ENCODE measurements around the gene GP1BA.

The GP1BA gene

DNA sequence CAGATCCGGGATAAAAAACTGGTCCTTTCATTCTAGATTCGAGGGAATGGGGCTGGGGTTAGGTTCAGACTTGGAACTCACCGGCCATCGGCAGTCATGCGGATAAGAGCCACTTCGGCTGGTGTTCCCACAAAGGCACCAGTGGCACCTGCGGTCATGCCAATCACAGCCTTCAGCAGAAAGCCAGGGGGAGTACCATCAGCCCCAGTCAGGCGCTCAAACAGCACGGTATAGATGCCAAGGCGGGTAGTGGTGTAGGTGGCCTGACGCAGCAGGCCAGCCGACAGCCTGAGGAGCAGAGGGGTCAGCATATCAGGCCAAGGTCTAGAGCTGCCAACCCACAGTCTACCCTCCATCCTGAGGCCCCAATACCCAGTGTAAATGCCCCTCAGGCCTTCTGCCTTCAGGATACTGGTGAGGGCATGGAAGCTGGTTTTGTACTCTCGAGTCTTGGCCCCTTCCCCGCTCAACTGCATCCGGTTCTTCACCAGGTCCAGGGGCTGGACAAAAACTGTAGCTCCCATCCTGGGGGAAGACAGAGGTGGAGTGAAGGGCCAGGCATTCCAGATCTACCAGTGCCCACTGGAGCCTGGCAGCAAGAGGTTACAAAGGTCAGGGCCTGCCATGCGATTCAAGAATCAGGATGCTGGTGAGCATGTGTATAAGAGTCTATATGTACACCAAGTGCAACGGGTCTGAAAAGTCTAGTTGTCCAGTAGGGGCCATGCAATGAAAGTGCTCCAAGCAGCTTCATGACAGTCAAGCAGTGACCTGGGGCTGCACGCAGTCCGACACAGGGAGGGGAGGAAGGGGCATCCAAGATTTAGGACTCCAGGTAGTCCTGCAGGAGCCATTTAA is 6.8 kb downstream of the GP1BA start:
- no peak for DNase-seq

DNA sequence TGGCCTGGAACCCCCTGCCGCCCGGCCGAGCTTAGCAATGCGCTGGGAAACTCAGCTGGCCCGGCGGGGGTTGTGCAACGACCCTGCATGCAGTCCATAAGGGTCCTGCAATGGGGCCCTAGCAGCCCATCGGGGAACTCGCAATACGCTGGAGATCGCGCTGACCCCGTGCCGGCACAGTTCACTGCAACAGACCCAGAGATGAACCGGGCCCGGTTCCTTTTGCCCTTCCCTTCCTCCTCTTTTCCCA is 7.4 kb downstream of the GP1BA start:
- DNase-seq, result no peak

DNA sequence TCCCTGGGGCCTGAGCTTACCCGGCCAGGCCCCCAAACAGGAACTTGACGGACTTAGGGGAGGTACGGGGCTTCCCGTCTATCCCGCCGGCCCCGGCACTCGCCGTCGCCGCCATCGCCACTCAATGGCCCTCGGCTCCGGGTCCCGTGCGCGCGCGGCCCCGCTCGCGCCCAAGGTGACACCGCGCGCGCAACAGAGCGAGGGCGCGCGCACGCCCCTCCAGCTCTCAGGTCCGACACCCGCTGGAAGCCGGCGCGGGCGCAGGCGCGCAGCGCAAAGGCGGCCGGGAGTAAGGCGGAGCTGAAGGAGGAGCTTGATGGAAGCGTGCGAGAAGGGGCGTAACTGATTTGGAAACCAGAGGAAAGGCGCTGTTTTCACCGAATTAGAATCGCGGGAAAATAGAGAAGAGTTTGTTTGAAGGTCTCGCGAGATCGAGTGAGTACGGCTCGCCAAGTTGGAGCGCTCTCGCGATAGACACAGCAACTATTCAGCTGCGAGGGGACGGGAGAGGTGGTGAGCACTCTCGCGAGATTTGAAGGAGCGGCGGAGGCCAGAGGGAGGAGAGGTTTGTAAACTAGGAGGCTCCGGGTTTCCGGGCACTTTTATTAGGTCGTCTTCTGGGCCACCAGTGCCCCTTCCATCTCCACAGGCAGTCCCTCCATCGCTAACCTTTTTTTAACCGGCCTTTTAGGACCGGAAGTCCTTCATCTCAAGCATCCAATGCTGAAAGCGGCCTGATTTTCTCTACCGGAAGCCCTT is 7.9 kb downstream of the GP1BA start, which contains the start of the genes RNF167 and SLC25A11:
TSS of gene RNF167 (plus strand) at position 473 of the 759 bp plus-strand sequence. CDS start 642 bp downstream, outside the sequence.
TSS of gene SLC25A11 (minus strand) at position 251 of the 759 bp plus-strand sequence. CDS start at position 115, 136 bp downstream.
- DNase-seq, result peak; percentile 97

GRCh38 chr17:4940555-4941318 is 8.7 kb downstream of the GP1BA start:
- no peak for DNase-seq

GRCh38 chr17:4941319-4941610 is 9.2 kb downstream of the GP1BA start:
- no peak for DNase-seq

- no peak for DNase-seq
Measured at GRCh38 chr17:4942760-4943508, 10.9 kb downstream of the GP1BA start.

GRCh38 chr17:4944163-4944553 is 12.1 kb downstream of the GP1BA start:
- no peak for DNase-seq

DNA sequence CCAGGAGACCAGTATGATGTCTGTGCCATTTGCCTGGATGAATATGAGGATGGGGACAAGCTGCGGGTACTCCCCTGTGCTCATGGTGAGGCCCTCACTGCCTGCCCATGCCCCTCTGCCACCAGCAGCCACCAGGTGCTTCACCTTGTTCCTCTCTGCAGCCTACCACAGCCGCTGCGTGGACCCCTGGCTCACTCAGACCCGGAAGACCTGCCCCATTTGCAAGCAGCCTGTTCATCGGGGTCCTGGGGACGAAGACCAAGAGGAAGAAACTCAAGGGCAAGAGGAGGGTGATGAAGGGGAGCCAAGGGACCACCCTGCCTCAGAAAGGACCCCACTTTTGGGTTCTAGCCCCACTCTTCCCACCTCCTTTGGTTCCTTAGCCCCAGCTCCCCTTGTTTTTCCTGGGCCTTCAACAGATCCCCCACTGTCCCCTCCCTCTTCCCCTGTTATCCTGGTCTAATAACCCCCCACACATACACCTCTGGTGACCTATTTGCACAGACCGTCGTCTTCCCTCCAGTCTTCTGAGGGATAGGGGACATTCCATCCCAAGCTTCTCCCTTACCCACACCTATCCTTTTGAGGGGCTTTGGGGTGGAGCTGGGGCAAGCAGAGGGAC is 12.6 kb downstream of the GP1BA start:
- no peak for DNase-seq

DNA sequence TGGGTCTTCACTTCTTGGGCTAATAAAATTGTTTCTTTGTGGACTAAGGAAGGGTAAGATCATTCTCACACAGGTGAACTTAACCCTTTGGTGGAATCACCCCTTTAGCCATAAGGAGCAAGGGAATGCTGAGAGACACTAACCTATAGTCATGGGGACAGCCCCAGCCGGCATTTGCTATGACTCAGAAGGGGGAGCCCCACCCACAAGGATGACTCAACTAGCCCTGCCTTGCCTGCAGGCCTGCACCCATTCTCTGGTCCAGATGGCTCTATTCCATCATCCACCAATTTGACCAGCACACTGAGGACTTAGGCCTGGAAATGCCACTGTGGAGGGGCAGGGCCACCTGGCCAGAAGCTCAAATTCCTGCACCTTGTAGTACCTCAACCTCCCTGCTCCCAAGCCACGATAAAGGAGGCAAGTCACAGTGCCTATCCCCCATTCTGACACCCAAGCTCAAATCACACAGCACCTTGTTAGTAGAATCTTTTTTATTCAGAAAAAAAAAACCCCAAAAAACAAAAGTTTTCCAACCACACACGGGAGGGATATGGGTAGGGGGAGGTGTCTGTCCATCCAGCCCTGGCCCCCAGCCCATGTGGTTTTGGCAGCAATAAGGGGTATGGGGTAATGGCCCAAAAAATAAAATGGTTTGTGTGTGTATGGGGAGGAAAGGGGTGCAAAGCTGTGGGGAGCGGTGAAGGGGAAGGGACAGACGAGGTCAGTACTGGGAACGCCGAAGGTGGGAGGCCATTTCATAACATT is 13.3 kb downstream of the GP1BA start:
- peak; percentile 70 for DNase-seq

- no peak for DNase-seq
Measured at GRCh38 chr17:4945944-4946280, 13.8 kb downstream of the GP1BA start.

GRCh38 chr17:4946312-4946976 is 14.4 kb downstream of the GP1BA start:
- no peak for DNase-seq

- DNase-seq, result no peak
Measured at GRCh38 chr17:4947010-4947410, 14.9 kb downstream of the GP1BA start.

DNA sequence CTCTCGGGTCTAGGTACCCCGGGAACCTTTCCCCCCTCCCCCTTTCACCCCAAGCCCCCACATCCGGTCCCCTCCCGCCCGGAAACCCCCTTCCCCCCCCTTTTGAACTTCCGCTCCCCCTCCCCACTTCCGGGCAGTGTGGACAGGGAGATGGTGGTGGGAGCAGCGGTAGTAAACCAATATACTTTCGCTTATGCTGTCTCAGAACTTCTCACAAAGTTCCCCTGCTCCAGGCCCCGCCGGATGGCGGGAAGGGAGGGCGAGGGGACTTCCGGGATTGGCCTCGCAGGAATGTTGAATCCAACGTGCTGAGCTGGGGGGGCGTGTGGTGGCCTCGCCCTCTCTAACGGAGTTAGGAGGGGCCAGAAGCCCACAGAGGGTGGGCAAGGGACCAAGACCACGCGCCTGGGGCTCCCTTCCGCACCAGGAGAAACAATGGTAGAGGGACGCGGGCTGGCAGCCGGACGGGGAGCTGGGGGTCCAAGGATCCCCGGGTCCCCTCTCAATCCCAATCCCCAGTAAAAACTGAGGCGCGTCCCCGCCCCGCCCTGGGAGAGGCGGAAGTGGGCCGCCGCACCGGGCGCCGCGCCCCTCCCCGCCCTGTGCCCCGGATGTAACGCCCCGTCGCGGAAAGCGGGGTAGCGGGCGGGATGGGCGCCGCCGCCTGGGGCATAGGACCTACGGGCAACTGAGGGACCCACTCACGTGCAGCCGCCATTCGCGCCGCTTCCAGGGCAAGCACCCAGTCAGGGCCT is 15.5 kb downstream of the GP1BA start:
- no peak for DNase-seq

- DNase-seq, result peak; percentile 70
Measured at GRCh38 chr17:4948166-4948930, 16.3 kb downstream of the GP1BA start, which contains the start of gene PFN1. TSS of gene PFN1 (minus strand) at chr17:4948530. CDS start at chr17:4948394, 136 bp downstream.

- DNase-seq, result peak; percentile 77
Measured at GRCh38 chr17:4948931-4949320, 16.8 kb downstream of the GP1BA start.

- peak; percentile 60 for DNase-seq
Measured at GRCh38 chr17:4949321-4950074, 17.4 kb downstream of the GP1BA start.

- no peak for DNase-seq
Measured at GRCh38 chr17:4950075-4950745, 18.1 kb downstream of the GP1BA start.

DNA sequence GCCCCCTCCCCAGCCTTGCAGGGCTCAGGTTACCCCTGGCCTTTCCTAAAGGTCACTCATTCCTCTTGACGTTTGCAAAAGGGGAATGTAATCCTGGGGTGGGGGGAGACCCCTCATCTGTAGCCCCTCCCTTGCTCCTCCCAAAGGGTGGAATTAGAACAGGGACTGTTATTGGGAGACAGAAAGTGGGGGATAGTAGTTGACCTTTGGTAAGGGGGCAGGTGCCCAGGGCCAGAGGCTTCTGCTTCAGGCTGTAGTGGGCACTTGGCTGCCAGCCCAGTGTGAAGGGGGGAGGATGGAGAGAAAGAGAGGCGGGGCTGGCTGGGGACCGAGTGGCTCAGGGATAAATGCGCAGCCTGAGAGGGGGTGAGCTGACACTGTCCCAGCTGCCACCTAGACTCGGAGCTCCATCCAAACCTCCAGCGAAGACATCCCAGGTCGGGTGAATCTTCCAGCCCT is 18.7 kb downstream of the GP1BA start, which contains the start of gene ENO3:
TSS of gene ENO3 (plus strand) at position 374 of the 459 bp plus-strand sequence. CDS start 711 bp downstream, outside the sequence.
- no peak for DNase-seq

All from T1000 (cell line).